Esophagus (tissue), 2 donors: Measurements from ENCODE around the gene GGT7. TPM values are rescaled to one million over a fixed set of nuclear protein-coding genes. Genes with fewer than 3 reads are reported as not detected.

Experiments
- H3K27ac ChIP-seq, 2 donors: one replicate each; pipeline ENCODE4 v1.5.1; 2013; ENCODE audit warnings: low read depth in 2 of 2, mild to moderate bottlenecking in 2 of 2, inconsistent platforms in 1 of 2, low read length in 1 of 2, moderate library complexity in 1 of 2
- H3K27me3 ChIP-seq, 2 donors: one replicate each; pipeline ENCODE4 v1.6.1; 2013; ENCODE audit warnings: low read length in 2 of 2, control low read depth in 1 of 2, mild to moderate bottlenecking in 1 of 2; ENCODE audit not compliant: insufficient read depth in 2 of 2, control insufficient read depth in 1 of 2
- H3K36me3 ChIP-seq, 2 donors: one replicate each; pipeline ENCODE4 v1.6.1; 2013; ENCODE audit warnings: low read length in 1 of 2; ENCODE audit not compliant: control insufficient read depth in 2 of 2, insufficient read depth in 2 of 2
- H3K4me1 ChIP-seq, 2 donors: one replicate each; pipeline ENCODE4 v1.6.1; 2013; ENCODE audit warnings: low read length in 1 of 2; ENCODE audit not compliant: control insufficient read depth in 2 of 2, insufficient read depth in 2 of 2
- H3K4me3 ChIP-seq, 2 donors: one replicate each; pipeline ENCODE4 v1.5.1; 2013; ENCODE audit warnings: low read length in 2 of 2, mild to moderate bottlenecking in 2 of 2, low read depth in 1 of 2, moderate library complexity in 1 of 2
- H3K9me3 ChIP-seq, 2 donors: one replicate each; pipeline ENCODE4 v1.6.1; 2013; ENCODE audit warnings: mild to moderate bottlenecking in 2 of 2, low read depth in 1 of 2, low read length in 1 of 2, moderate library complexity in 1 of 2; ENCODE audit not compliant: control insufficient read depth in 2 of 2, insufficient read depth in 1 of 2
- WGBS, 2 donors: extraction: QIAGEN DNeasy Blood & Tissue Kit; methylation state at CpG; one replicate each; pipeline ENCODE4 v1.1.7; 2013; 5-methylcytosine and 5-hydroxymethylcytosine counted together
- polyA plus RNA-seq, 2 donors: library from polyadenylated mRNA; stranded (reverse); fragments of 200-250 nt; gene quantifications; one replicate each; pipeline ENCODE4 v1.2.3, GENCODE V29; 2013
- donor health status: healthy with polysubstance abuse.
- donor health status: Bipolar disorder and iron deficiency.

GGT7 gene
- polyA plus RNA-seq, 2 donors = 3.7 to 5.7 TPM

- no peaks in the 10 kb centered on the region for H3K27me3 ChIP-seq
- no peaks in the 10 kb centered on the region for H3K9me3 ChIP-seq
- peaks cover 3 to 19% of the 10 kb centered on the region in 2 donors for H3K4me1 ChIP-seq
- H3K4me3 ChIP-seq = no peak overlapping the region
- H3K36me3 ChIP-seq = no peaks in the 10 kb centered on the region
- H3K27ac ChIP-seq = peak overlapping the region in 1 of 2 donors; percentile 19
- WGBS, 2 donors = 43 to 48% methylated on average over 3 of the region's 3 CpGs
Measured at GRCh38 chr20:34873583-34874093, 982 bp upstream of the GGT7 start.

DNA sequence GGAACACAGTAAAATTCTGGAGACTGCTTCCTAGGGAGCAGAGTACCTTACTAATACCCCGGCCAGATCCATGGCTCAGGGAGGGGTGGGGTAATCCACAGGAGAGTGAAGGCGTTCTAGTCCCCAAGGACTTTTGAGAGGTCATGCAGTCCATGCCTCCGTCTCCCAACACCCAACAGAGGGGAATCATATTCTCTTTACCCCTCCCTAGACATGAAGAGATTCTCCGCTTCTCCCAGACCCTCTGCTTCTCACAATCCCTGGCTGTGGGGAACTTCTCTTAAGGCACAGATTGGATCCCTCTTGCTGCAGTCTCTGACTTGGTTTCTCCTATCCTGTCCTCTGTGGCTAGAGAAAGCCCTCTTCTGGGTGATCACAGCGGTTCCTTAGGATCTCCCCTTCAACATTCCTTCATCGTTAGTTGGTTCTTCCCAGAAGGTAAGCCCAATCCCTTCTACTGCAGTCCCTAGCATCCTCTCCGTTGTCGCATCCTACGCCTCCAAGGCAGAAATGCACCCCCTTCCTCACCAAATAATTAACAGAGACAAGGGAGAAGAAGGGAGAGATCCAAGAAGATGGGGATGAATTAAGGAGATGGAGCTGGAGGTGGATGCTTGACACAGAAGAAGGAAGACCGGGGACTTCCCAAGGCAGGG, 562 bp downstream of the GGT7 start:
- Histone ChIP-seq H3K9me3 (no peaks in the 10 kb centered on the region), H3K4me1 (peaks cover 0 to 15% of the 10 kb centered on the region in 2 donors), H3K27me3 (no peaks in the 10 kb centered on the region), H3K36me3 (no peaks in the 10 kb centered on the region), H3K4me3 (peak overlapping the region; percentile 39 to 58), H3K27ac (peak overlapping the region; percentile 20 to 41)
- 38% methylated on average over 10 of the region's 10 CpGs for WGBS, 2 donors

GRCh38 chr20:34871320-34871926, 1.2 kb downstream of the GGT7 start:
- peaks cover 0 to 13% of the 10 kb centered on the region in 2 donors for H3K4me1 ChIP-seq
- H3K27ac ChIP-seq = no peak overlapping the region
- 88 to 92% methylated on average over 7 of the region's 7 CpGs for WGBS, 2 donors
- H3K27me3 ChIP-seq = no peaks in the 10 kb centered on the region
- H3K4me3 ChIP-seq = no peak overlapping the region
- no peaks in the 10 kb centered on the region for H3K9me3 ChIP-seq
- H3K36me3 ChIP-seq = no peaks in the 10 kb centered on the region

GRCh38 chr20:34864216-34864615, 8.4 kb downstream of the GGT7 start:
- no peaks in the 10 kb centered on the region for H3K9me3 ChIP-seq
- H3K4me1 ChIP-seq = peaks cover 0 to 2% of the 10 kb centered on the region in 2 donors
- no peaks in the 10 kb centered on the region for H3K36me3 ChIP-seq
- 91 to 94% methylated on average over 5 of the region's 5 CpGs for WGBS, 2 donors
- no peak overlapping the region for H3K4me3 ChIP-seq
- H3K27ac ChIP-seq = no peak overlapping the region
- H3K27me3 ChIP-seq = no peaks in the 10 kb centered on the region

GRCh38 chr20:34863421-34863965, 9.2 kb downstream of the GGT7 start:
- H3K27me3 ChIP-seq = no peaks in the 10 kb centered on the region
- WGBS, 2 donors = 76 to 80% methylated on average over 32 of the region's 32 CpGs
- no peak overlapping the region for H3K4me3 ChIP-seq
- no peaks in the 10 kb centered on the region for H3K36me3 ChIP-seq
- no peaks in the 10 kb centered on the region for H3K9me3 ChIP-seq
- H3K4me1 ChIP-seq = peaks cover 0 to 2% of the 10 kb centered on the region in 2 donors
- H3K27ac ChIP-seq = no peak overlapping the region

GRCh38 chr20:34862724-34863123, 9.9 kb downstream of the GGT7 start:
- 91 to 93% methylated on average over 12 of the region's 12 CpGs for WGBS, 2 donors
- H3K27ac ChIP-seq = no peak overlapping the region
- no peak overlapping the region for H3K4me3 ChIP-seq
- no peaks in the 10 kb centered on the region for H3K9me3 ChIP-seq
- H3K4me1 ChIP-seq = peaks cover 0 to 2% of the 10 kb centered on the region in 2 donors
- H3K36me3 ChIP-seq = no peaks in the 10 kb centered on the region
- H3K27me3 ChIP-seq = no peaks in the 10 kb centered on the region

- WGBS, 2 donors = 80 to 85% methylated on average over 7 of the region's 7 CpGs
- Histone ChIP-seq H3K27ac (no peak overlapping the region), H3K9me3 (no peaks in the 10 kb centered on the region), H3K4me3 (no peak overlapping the region), H3K36me3 (no peaks in the 10 kb centered on the region), H3K4me1 (peaks cover 0 to 2% of the 10 kb centered on the region in 2 donors), H3K27me3 (no peaks in the 10 kb centered on the region)
Measured at GRCh38 chr20:34861386-34862084, 11.1 kb downstream of the GGT7 start.

- H3K9me3 ChIP-seq = no peaks in the 10 kb centered on the region
- H3K36me3 ChIP-seq = no peaks in the 10 kb centered on the region
- H3K27ac ChIP-seq = no peak overlapping the region
- 91 to 92% methylated on average over 9 of the region's 9 CpGs for WGBS, 2 donors
- H3K4me3 ChIP-seq = no peak overlapping the region
- peaks cover 0 to 2% of the 10 kb centered on the region in 2 donors for H3K4me1 ChIP-seq
- H3K27me3 ChIP-seq = no peaks in the 10 kb centered on the region
Measured at GRCh38 chr20:34859826-34860545, 12.7 kb downstream of the GGT7 start.

- Histone ChIP-seq H3K9me3 (no peaks in the 10 kb centered on the region), H3K27ac (no peak overlapping the region), H3K27me3 (no peaks in the 10 kb centered on the region), H3K4me1 (peaks cover 0 to 2% of the 10 kb centered on the region in 2 donors), H3K4me3 (no peak overlapping the region), H3K36me3 (no peaks in the 10 kb centered on the region)
- 95 to 96% methylated on average over 24 to 26 of the region's 26 CpGs for WGBS, 2 donors
Measured at GRCh38 chr20:34859367-34859766, 13.3 kb downstream of the GGT7 start.
